Stimulated activated CD8-positive, alpha-beta memory T cell treated with anti-CD3 and anti-CD28 coated beads, Interleukin-7, amount 100 ng/mL, for 1 hour (primary cell): ENCODE measurements around the gene KIRREL3.

ENCODE experiments used
- DNase-seq, 2 donors: peaks; one replicate each; pipeline ENCODE4 v3.0.0-alpha.2; 2020; ENCODE audit warnings: low read depth in 2 of 2

Gene KIRREL3

DNA sequence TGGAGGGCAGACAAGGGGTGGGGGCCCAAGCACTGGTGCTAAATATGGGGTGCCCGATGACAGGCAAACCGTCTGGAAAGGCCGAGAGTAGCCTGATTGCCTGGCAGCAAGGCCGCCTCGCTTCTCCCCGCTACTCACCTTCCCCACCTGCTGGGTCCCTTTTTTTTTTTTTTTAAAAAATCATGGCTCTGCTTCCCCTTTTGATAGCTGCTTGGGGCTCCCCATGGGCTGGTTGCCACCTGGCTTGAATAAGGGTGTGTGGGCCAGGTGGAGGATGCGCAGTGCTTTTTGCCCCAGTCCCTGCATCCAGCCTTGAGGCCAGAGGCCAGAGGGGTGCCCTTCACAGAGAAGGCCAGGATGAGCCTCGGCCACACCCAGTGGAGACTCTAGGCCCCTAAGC is 533.1 kb downstream of the KIRREL3 start:
- no peak for DNase-seq

DNA sequence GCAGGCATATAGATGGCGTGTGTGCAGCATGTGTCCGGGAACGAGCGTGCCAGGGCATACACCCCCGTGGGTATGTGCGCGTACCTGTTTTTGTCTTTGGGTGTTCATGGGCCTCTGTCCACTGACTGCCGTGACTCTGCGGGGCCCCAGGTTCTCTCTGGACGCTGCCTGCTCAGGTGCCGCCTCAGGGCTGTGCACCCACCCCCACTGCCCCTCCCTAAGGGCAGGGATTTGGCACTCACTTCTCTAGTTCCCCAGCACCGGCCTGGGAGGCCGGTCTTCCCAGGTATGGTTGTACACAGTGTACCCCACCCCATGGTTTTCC is 533.6 kb downstream of the KIRREL3 start:
- DNase-seq = no peak

DNA sequence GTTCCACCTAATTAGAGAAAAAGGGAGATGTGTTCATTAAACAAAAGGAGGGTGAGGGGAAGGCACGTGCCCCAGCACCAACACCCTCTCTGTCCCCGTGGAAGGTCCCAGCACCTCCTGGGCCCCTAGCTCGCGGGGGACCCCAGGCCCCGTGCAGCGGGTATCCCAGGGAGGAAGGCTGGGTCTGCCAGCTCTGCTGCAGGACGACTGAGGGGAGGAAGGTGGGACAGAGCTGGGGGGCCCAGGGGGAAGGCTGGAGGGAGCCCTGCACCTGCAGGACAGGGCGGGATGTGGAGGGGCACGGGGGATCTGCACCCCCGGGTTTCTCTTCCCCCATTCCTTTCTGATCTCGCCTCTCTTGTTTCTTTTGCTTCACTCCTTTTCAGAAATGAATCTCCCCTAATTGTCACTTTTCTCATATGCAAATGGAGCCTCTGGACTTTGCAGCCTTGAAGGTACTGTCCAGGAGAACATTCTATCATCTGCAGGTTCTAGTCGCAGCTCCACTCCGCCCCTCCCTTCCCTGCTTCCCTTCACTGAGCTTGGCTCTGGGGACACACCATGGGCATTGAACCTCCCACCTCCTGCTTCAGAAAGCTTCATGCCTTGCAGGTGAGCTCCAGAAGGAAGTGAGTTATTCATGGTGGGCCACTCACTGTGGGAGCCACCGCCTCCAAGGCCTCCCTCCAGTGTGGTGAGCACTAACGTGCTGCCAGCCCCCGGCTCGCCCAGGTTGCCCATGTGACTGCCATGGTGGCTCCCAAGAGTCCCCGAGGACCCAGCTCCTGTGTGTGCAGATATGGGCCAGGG is 534.1 kb downstream of the KIRREL3 start:
- no peak for DNase-seq

DNA sequence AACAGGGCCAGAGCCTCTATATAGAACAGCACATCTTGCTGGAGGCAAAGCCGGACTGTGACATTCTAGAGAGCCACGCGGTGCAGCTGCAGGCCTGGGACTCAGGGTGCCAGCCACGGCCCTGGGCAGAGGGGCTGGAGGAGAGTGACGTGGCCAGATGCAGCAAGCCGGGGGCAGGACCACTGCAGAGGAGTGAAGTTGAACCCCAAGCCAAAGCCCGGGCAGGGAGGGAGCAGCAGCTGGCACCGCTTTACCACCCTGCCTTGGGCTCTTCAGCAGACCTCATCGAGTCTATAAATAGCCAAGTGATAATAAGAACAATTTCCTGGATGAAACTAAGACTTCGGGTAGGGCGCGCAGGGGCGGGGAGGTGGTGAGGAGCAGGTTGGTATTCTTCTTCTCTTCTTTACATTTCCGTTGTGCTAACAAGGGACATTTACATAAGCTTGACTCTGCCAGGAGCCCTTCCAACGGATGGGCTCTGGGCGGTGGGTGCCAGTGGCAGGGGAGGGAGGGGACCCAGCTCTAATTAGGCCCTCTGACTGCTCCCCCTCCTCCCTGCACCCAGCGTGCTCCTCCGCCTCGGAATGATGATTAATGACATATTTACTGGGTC is 534.9 kb downstream of the KIRREL3 start:
- no peak for DNase-seq

DNA sequence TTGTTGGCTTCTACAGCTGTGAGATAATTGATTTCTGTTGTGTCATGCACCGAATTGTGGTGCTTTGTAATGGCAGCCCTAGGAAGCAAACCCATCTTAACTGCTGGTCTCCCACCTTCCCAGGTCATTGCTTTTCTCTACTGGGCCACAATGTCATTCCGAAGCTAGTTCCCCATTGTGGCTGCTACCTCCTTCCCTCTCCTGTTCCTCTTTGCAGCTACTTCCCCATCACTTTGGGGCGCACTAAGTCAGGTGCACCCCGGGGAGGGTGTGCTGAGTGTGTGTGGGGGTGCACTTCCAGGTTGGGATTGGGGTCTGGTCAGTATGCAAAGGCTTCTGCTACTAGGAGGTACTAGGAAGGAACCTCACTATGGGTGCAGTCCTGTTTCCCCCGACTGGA is 535.8 kb downstream of the KIRREL3 start:
- no peak for DNase-seq

DNA sequence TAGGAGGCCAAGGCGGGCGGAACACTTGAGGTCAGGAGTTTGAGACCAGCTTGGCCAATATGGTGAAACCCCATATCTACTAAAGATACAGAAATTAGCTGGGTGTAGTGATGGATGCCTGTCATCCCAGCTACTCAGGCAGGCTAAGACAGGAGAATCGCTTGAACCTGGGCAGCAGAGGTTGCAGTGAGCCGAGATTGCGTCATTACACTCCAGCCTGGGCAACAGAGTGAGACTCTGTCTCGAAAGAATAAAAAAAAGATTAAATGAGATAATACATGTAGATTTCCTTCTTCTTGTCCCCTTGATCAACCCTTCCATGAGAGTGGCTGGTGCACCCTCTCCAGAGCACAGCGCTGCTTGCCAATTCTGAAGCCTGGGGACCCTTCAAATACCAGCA is 538.1 kb downstream of the KIRREL3 start:
- DNase-seq = no peak

DNA sequence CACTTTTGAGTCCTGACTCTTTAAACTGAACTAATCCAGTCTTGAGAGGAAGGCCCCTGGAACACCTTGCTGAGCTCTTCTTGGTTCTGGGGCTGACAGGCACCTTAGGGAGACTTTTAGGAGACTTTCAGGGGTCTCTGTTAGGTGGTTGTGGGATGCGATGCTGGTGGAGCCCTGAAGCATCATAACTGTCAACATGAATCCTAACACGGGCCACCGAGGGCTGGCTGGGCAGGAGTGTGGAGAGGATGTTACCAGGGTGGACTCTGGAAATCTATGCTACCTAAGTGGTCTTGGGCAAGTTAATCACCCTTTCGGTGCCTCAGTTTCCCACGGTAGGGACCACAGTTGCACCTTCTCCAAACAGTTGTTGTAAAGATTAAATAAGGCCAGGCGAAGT is 538.6 kb downstream of the KIRREL3 start:
- no peak for DNase-seq

DNA sequence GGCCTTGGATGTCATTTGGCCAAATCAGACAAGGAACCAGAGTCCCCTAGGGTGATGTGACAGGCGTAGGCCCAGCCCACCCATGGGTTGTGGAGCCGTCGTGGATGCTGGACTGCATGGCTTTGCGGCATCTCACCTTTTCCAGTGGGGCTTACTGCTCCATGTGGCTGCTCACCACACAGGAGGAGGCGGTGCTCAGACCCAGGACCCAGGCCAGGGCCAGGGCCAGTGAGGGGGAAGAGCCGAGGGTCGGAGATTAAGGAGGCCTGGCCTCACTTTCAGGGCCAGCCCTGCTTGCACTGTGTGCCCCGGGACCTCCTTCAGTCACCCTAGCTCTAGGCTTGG is 539.5 kb downstream of the KIRREL3 start:
- no peak for DNase-seq

DNA sequence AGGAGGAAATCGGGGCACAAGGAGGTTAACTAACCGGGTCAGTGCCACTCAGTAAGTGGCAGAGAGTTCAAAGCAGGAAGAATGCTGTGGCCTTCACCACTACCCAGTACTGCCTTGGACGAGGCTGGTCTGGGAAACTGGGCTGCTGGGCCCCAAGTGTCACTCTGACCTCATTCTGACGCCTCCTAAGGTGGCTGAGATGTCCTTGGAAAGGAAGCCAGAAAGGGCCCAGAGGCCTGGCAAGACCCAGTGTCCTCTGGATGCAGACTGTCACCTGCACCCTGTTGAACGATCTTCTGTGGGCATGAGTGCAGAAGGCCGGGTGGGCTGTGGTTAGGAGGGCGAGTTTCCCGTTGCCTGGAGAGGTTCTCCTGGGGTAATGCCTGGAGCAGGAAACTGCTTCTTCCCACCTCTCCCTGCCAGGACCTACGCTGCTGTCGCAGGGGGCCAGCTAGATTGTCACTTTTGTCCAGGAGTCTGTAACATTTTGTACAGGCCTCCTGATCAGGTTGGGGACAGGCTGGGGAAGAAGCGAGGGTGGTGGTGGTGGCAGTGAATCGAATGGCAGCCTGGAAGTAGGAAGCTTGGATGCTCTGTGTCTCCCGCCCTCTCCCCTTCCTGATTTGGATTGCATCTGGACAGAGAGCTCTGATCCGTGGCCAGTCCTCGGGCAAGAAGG is 540.0 kb downstream of the KIRREL3 start:
- no peak for DNase-seq

DNA sequence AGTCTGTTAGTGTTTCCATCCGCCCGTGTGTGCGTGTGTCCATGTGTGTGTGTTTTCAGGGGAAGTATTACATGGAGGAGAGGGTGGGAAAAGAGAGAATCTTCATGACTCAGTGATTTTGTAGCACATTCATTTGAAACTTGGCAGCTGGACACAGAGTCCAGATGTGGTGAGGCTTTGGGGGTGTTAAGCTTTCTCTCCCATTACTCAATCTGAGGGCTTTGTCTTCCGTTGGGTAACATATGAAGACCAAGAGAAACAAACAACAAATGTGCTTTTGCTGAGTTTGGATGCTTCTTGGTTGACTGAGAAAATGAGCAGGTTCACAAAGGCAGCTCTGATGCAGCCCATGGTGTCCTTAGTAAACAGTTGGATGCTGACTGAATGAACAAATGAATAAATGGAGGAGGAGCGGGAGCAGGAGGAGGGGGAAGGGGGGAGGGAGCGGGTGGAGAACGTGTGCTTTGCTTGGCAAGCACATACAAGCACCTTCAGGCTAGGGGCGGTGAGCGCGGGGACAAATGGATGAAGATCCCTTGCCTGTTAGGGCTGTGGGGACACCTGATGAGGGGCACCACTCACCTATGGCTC is 540.8 kb downstream of the KIRREL3 start:
- no peak for DNase-seq

DNA sequence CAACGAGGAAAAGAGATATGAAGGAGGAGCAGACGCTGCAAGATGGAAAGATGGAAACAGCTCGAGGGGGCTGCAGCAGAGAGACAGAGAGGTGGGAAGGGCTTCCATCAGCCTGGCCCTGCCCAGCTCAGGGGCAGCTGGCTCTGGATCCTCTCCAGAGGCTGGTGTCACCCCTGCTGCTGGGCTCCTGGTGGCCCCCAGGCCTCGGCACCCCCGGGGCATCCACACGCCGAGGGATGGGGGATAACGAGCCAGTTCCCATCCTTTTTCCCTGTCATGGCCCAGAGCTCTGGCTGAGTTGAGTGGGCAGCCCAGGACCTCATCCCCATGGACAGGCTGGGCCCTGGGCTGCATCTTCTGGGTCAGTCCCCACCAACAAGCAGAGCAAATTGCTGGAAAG is 542.8 kb downstream of the KIRREL3 start:
- DNase-seq = no peak

DNA sequence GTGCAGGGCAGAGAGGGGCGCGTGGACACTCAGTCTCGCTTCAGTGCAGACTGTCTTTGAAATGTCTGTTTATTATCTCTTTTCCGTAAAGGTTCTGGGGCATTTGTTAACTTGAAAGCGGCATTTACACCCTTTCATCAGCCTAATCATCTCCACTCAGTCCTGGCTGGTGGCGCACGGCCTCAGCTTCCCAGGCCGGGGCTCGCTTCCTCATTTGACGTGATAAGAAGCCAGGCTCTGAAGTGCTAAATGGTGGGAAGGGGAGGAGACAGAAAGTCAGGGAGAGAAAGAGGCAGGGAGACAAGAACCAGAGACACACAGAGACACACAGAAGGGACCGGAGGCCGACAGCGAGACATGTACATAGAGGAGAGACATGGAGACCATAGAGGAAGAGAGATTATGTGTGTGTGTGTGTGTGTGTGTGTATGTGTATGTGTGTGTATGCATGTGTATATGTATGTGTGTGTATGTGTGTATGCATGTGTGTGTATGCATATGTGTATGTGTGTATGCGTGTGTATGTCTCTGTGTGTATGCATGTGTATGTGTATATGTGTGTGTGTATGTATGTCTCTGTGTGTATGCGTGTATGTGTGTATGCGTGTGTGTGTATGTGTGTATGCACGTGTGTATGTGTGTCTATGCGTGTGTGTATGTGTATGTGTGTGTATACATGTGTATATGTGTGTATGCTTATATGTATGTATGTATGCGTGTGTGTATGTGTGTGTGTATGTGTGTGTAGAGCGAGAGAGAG is 543.6 kb downstream of the KIRREL3 start:
- DNase-seq = no peak

DNA sequence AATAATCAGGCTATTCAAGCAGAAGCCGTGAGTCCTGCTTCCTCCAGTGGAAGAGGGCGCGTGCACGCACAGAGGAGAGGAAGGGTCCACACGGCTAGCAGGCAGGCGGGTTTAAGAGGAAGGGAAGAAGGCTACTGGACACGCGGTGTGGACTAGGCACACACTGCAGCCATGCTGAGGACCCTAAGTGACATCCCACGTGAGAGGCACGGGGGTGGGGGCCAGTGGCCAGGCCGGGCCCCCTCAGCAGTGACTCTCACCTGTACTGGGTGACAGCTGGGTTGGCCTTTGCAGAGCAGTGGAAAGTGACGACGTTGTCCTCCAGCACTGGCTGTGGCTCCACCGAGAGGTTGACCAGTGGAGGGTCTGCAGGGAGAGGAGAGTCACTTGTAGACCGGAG is 544.5 kb downstream of the KIRREL3 start:
- no peak for DNase-seq

DNA sequence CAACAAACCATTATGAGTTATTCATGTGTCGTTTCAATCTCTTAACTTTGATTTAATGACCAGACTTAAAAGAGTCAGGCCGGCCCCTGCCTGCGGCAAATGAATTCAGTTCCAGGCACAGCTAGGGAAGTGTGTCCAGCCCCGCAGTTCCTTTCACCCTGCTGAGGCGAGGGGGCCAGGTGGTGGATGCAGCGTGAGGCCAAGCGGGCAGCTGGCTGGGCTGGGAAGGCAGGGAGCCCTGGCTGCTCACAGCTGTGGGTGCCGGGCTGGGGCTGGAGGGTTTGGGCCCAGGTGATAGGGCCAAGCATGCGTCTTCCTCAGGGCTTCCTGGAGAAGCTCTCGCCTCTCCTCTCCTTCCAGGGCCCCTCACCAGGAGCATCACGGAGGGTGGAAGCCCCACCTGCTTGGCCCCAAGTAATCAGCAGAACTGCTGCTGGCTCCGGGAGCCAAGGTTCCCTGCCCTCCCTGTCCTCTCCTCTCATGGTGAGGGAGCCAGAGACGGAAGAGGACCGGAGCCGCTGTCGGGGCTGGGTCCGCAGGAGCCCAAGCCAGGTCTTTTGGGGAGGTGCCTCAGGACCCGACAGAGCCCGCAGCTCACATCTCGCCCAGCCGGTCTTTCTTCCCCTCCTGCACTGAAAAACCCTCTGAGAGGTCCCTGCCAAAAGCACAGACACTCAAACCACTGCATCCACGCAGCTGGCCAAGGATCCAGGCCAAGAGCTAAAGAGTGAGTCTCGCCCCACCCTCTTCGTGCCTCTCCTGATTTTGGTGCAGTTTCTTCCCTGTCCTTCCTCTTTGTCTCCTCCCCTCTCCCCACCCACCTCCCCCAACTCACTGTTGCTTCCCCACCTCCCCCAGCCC is 548.1 kb downstream of the KIRREL3 start:
- DNase-seq = no peak

DNA sequence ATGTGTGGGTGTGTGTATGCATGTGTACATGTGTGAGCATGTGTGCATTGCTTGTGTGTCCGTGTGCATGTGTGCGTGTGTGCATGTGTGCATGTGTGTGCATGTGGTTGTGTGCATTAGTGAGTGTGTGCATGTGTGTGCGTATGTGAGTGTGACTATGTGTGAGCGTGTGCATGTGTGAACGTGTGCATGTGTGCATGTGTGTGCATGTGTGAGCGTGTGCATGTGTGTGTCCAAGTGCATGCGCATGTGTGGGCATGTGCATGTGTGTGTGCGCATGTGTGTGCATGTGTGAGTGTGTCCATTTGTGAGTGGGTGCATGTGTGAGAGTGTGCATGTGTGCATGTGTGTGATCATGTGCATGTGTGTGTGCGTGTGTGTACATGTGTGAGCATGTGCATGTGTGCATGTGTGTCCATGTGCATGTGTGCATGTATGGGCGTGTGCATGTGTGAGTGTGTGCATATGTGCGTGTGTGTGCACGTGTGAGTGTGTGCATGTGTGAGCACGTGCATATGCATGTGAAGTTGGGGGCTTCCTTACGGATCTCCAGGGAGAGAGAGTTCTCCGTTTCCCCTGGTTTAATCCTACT is 549.3 kb downstream of the KIRREL3 start:
- DNase-seq = no peak

DNA sequence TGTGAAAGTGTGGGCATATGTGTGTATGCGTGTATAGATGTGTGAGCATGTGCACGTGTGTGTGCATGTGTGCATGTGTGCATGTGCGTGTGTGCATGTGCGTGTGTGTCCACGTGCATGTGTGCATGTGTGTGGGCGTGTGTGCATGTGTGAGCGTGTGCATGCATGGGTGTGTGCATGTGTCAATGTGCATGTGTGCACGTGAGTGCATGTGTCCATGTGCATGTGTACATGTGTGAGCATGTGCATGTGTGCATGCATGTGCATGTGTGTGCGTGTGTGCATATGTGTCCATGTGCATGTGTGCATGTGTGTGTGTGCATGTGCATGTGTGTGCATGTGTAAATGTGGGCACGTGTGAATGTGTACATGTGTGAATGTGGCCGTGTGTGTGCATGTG is 549.8 kb downstream of the KIRREL3 start:
- no peak for DNase-seq

DNA sequence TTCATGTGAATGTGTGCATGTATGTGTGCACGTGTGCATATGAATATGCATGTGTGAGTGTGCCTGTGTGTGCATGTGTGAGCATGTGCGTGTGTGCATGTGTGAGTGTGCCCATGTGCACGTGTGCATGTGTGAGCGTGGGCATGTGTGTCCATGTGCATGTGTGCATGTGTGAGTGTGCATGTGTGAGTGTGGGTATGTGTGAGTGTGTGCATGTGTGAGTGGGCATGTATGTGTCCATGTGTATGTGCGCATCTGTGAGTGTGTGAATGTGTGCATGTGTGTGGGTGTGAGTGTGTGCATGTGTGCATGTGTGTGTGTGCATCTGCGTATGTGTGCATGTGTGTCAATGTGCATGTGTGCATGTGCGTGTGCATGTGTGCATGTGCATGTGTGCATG is 550.4 kb downstream of the KIRREL3 start:
- no peak for DNase-seq

DNA sequence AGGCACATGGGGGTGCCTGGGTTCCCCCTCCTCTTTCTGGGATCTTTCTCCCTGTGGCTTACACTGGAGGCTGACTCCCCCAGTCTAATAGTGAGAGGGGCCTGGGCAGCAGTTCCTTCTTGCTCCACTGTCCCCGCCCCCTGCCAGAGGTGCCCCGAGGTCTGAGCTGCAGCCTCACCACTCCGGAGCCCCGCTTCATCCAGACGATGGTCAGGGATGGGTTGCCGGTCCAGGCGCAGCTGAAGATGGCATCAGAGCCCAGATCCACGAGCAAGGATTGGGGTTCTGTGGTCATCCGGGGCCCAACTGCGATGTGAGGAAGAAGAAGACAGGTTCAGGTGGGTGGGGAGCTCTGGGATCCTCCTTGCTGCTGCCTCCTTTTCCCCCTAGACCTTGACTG is 554.0 kb downstream of the KIRREL3 start:
- no peak for DNase-seq

DNA sequence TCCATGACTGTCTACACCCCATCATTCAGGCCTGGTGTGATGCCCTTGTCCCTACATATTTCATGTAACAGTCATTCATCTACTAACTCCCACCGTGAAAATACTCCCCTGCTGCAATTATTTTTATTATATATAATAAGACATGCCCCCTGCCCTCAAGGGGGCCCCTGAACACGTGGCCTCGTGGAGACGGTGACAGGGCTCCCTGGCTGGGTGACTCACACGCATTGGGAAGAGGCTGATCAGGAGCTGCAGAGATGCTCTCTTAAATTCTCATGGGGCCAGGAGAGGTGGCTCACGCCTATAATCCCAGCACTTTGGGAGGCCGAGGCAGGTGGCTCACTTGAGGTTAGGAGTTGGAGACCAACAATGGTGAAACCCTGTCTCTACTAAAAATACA is 556.5 kb downstream of the KIRREL3 start:
- DNase-seq = no peak

DNA sequence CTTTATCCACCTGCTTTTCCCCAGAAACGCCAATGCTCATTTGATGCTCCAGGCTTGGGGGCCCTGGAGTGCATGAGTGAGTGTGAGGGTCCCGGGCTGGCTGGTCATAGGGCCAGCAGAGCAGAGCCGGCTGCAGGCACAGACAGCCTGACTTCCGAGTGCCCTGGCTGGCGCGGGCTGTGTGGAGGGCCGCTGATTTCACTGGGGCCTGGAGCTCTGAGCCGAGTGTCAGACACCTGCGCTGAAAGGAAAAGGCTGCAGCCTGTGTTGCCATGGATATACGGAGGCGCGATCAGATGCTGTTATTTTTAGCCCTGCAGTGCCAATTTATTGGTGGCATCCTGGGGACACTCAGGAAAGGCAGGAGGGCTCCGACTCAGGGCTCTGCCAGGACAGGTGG is 557.5 kb downstream of the KIRREL3 start:
- DNase-seq = no peak
